Panc1 (cell line): Measurements from ENCODE around the gene CALCR.

Experiments
- POLR2AphosphoS5 ChIP-seq: IDR thresholded peaks from 2 replicates; pipeline ENCODE4 v1.6.1; 2012; ENCODE audit warnings: mild to moderate bottlenecking, low read depth, low read length, moderate library complexity
- SIN3A ChIP-seq: IDR thresholded peaks from 2 replicates; pipeline ENCODE4 v1.6.1; 2012; ENCODE audit warnings: low read depth, mild to moderate bottlenecking, low read length, moderate library complexity, borderline replicate concordance; ENCODE audit not compliant: insufficient read depth
- TF ChIP-seq, protein P1 (sequence below): fragments of 450-650 bp; IDR thresholded peaks from 2 replicates; pipeline ENCODE4 v1.5.1; 2017; ENCODE audit warnings: mild to moderate bottlenecking

DNA sequence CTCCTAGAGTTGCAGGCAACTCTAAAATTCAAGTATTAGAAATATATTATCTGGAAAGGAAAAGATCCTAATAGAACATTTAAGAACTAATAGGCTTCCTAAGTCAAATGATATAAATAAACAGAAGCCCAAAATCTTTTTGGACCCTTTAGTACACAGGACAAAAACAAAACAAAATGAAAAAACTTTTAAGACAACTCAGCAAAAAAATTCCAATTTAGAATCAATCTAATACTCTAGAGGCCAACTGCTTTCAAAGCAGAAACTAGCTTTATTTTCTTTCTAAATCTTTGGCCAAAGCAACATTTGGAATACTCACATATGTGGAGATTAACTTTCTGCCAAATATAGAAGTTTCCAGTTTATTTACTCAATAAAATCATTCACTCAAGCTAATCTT, 65.2 kb downstream of the CALCR start:
- TF ChIP-seq, protein P1, sequence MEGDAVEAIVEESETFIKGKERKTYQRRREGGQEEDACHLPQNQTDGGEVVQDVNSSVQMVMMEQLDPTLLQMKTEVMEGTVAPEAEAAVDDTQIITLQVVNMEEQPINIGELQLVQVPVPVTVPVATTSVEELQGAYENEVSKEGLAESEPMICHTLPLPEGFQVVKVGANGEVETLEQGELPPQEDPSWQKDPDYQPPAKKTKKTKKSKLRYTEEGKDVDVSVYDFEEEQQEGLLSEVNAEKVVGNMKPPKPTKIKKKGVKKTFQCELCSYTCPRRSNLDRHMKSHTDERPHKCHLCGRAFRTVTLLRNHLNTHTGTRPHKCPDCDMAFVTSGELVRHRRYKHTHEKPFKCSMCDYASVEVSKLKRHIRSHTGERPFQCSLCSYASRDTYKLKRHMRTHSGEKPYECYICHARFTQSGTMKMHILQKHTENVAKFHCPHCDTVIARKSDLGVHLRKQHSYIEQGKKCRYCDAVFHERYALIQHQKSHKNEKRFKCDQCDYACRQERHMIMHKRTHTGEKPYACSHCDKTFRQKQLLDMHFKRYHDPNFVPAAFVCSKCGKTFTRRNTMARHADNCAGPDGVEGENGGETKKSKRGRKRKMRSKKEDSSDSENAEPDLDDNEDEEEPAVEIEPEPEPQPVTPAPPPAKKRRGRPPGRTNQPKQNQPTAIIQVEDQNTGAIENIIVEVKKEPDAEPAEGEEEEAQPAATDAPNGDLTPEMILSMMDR = no peak
- TF ChIP-seq POLR2AphosphoS5 (no peak), SIN3A (no peak)
